Skeletal muscle satellite cell (primary cell): ENCODE data around the gene ADAMTS2.

ENCODE experiments used
- H3K27me3 ChIP-seq: 2 replicates; pipeline ENCODE4 v1.7.0; 2013; ENCODE audit warnings: low read length; ENCODE audit not compliant: control insufficient read depth, insufficient read depth
- H3K36me3 ChIP-seq: 2 replicates; pipeline ENCODE4 v1.7.0; 2013; ENCODE audit warnings: mild to moderate bottlenecking, control low read depth, low read length; ENCODE audit not compliant: insufficient read depth
- H3K4me1 ChIP-seq: 2 replicates; pipeline ENCODE4 v1.7.0; 2013; ENCODE audit warnings: low read length; ENCODE audit not compliant: control insufficient read depth, insufficient read depth
- H3K4me2 ChIP-seq: 2 replicates; pipeline ENCODE4 v1.7.0; 2013; ENCODE audit warnings: mild to moderate bottlenecking, low read length
- H3K4me3 ChIP-seq: 2 replicates; pipeline ENCODE4 v1.7.0; 2013; ENCODE audit warnings: low read length
- H3K9ac ChIP-seq: 2 replicates; pipeline ENCODE4 v1.7.0; 2013; ENCODE audit warnings: mild to moderate bottlenecking, low read depth, low read length, moderate library complexity
- H3K9me3 ChIP-seq: replicated peaks from 2 replicates; pipeline ENCODE4 v1.7.0; 2013; ENCODE audit warnings: mild to moderate bottlenecking, control low read depth, low read length

ADAMTS2 gene

GRCh38 chr5:179229331-179229831, 115.9 kb downstream of the ADAMTS2 start:
- H3K9ac ChIP-seq: no peak overlapping the region
- peaks cover 5% of the 10 kb centered on the region for H3K36me3 ChIP-seq
- no peak overlapping the region for H3K4me3 ChIP-seq
- H3K4me2 ChIP-seq: no peak overlapping the region
- H3K9me3 ChIP-seq: no peaks in the 10 kb centered on the region
- H3K27me3 ChIP-seq: no peaks in the 10 kb centered on the region
- H3K4me1 ChIP-seq: no peaks in the 10 kb centered on the region

- Histone ChIP-seq H3K9ac (no peak overlapping the region), H3K4me1 (no peaks in the 10 kb centered on the region), H3K9me3 (no peaks in the 10 kb centered on the region), H3K4me3 (no peak overlapping the region), H3K36me3 (peaks cover 11% of the 10 kb centered on the region), H3K27me3 (no peaks in the 10 kb centered on the region), H3K4me2 (no peak overlapping the region)
Measured at GRCh38 chr5:179228341-179229121, 116.7 kb downstream of the ADAMTS2 start.

GRCh38 chr5:179227580-179228311, 117.5 kb downstream of the ADAMTS2 start:
- Histone ChIP-seq H3K27me3 (no peaks in the 10 kb centered on the region), H3K4me3 (no peak overlapping the region), H3K36me3 (peaks cover 12% of the 10 kb centered on the region), H3K9me3 (no peaks in the 10 kb centered on the region), H3K4me2 (no peak overlapping the region), H3K4me1 (no peaks in the 10 kb centered on the region), H3K9ac (no peak overlapping the region)

GRCh38 chr5:179227229-179227579, 118.1 kb downstream of the ADAMTS2 start:
- H3K4me2 ChIP-seq: no peak overlapping the region
- H3K4me1 ChIP-seq: no peaks in the 10 kb centered on the region
- no peak overlapping the region for H3K4me3 ChIP-seq
- H3K9ac ChIP-seq: no peak overlapping the region
- peaks cover 12% of the 10 kb centered on the region for H3K36me3 ChIP-seq
- H3K9me3 ChIP-seq: no peaks in the 10 kb centered on the region
- no peaks in the 10 kb centered on the region for H3K27me3 ChIP-seq

GRCh38 chr5:179226696-179227095, 118.6 kb downstream of the ADAMTS2 start:
- Histone ChIP-seq H3K9ac (no peak overlapping the region), H3K4me2 (no peak overlapping the region), H3K27me3 (no peaks in the 10 kb centered on the region), H3K9me3 (no peaks in the 10 kb centered on the region), H3K36me3 (peaks cover 12% of the 10 kb centered on the region), H3K4me1 (no peaks in the 10 kb centered on the region), H3K4me3 (no peak overlapping the region)

GRCh38 chr5:179225387-179225786, 119.9 kb downstream of the ADAMTS2 start:
- H3K9me3 ChIP-seq: no peaks in the 10 kb centered on the region
- H3K9ac ChIP-seq: no peak overlapping the region
- H3K4me3 ChIP-seq: no peak overlapping the region
- H3K4me2 ChIP-seq: no peak overlapping the region
- H3K4me1 ChIP-seq: no peaks in the 10 kb centered on the region
- H3K27me3 ChIP-seq: no peaks in the 10 kb centered on the region
- H3K36me3 ChIP-seq: peaks cover 10% of the 10 kb centered on the region

GRCh38 chr5:179224741-179225140, 120.5 kb downstream of the ADAMTS2 start:
- Histone ChIP-seq H3K36me3 (peaks cover 7% of the 10 kb centered on the region), H3K4me1 (no peaks in the 10 kb centered on the region), H3K4me2 (no peak overlapping the region), H3K9ac (no peak overlapping the region), H3K27me3 (no peaks in the 10 kb centered on the region), H3K4me3 (no peak overlapping the region), H3K9me3 (no peaks in the 10 kb centered on the region)

GRCh38 chr5:179223961-179224360, 121.3 kb downstream of the ADAMTS2 start:
- no peaks in the 10 kb centered on the region for H3K4me1 ChIP-seq
- no peak overlapping the region for H3K9ac ChIP-seq
- no peak overlapping the region for H3K4me2 ChIP-seq
- H3K4me3 ChIP-seq: no peak overlapping the region
- H3K9me3 ChIP-seq: no peaks in the 10 kb centered on the region
- no peaks in the 10 kb centered on the region for H3K27me3 ChIP-seq
- H3K36me3 ChIP-seq: peaks cover 7% of the 10 kb centered on the region

GRCh38 chr5:179223528-179223927, 121.7 kb downstream of the ADAMTS2 start:
- H3K27me3 ChIP-seq: no peaks in the 10 kb centered on the region
- H3K9ac ChIP-seq: no peak overlapping the region
- H3K36me3 ChIP-seq: peaks cover 7% of the 10 kb centered on the region
- no peaks in the 10 kb centered on the region for H3K9me3 ChIP-seq
- H3K4me2 ChIP-seq: no peak overlapping the region
- H3K4me3 ChIP-seq: no peak overlapping the region
- no peaks in the 10 kb centered on the region for H3K4me1 ChIP-seq

- no peak overlapping the region for H3K4me3 ChIP-seq
- no peak overlapping the region for H3K9ac ChIP-seq
- no peaks in the 10 kb centered on the region for H3K9me3 ChIP-seq
- H3K4me2 ChIP-seq: no peak overlapping the region
- H3K4me1 ChIP-seq: no peaks in the 10 kb centered on the region
- peaks cover 7% of the 10 kb centered on the region for H3K36me3 ChIP-seq
- H3K27me3 ChIP-seq: no peaks in the 10 kb centered on the region
Measured at GRCh38 chr5:179222246-179223017, 122.8 kb downstream of the ADAMTS2 start.

GRCh38 chr5:179221877-179222220, 123.4 kb downstream of the ADAMTS2 start:
- no peak overlapping the region for H3K4me3 ChIP-seq
- H3K9ac ChIP-seq: no peak overlapping the region
- H3K27me3 ChIP-seq: no peaks in the 10 kb centered on the region
- no peaks in the 10 kb centered on the region for H3K9me3 ChIP-seq
- no peak overlapping the region for H3K4me2 ChIP-seq
- peaks cover 7% of the 10 kb centered on the region for H3K36me3 ChIP-seq
- H3K4me1 ChIP-seq: no peaks in the 10 kb centered on the region
